Nephron (organoid): ENCODE data around the gene GUCD1.
"Not testable (repeated sequence)": the region's sequence is repeated elsewhere in the genome, so short reads cannot be mapped to it uniquely, and the experiment has no call there.

ENCODE experiments used
- H3K27ac Mint-ChIP-seq, 3 experiments: 2 replicates each; pipeline ENCODE4 v1.8.0; 2020; ENCODE audit warnings: mixed read lengths in 3 of 3, mild to moderate bottlenecking in 2 of 3, moderate library complexity in 1 of 3
- H3K27me3 Mint-ChIP-seq: 2 replicates; pipeline ENCODE4 v1.8.0; 2021; ENCODE audit warnings: low read depth, mild to moderate bottlenecking, moderate library complexity, mixed read lengths
- H3K36me3 Mint-ChIP-seq: 2 replicates; pipeline ENCODE4 v1.8.0; 2020; ENCODE audit warnings: low read depth, mixed read lengths
- H3K4me1 Mint-ChIP-seq: 2 replicates; pipeline ENCODE4 v1.8.0; 2020; ENCODE audit warnings: mixed read lengths
- H3K4me3 Mint-ChIP-seq, 3 experiments: 2 replicates each; pipeline ENCODE4 v1.8.0; 2020; ENCODE audit warnings: mild to moderate bottlenecking in 3 of 3, mixed read lengths in 3 of 3, moderate library complexity in 2 of 3
- H3K9me3 Mint-ChIP-seq: 2 replicates; pipeline ENCODE4 v1.8.0; 2020; ENCODE audit warnings: mixed read lengths
- CTCF ChIP-seq, 3 experiments: fragments of 200-600 bp; sonication (generic); IDR thresholded peaks; one replicate each; pipeline ENCODE4 v1.5.0; 2021; ENCODE audit warnings: antibody characterized with exemption in 3 of 3; ENCODE audit not compliant: unreplicated experiment in 3 of 3

Gene GUCD1

GRCh38 chr22:24540470-24540869, 14.5 kb downstream of the GUCD1 start:
- Mint-ChIP-seq H3K4me3 (no peak overlapping the region), H3K36me3 (peaks cover 31% of the 10 kb centered on the region), H3K9me3 (no peaks in the 10 kb centered on the region), H3K27me3 (no peaks in the 10 kb centered on the region), H3K27ac (peak overlapping the region in 1 of 3 experiments; percentile 12), H3K4me1 (peaks cover 17% of the 10 kb centered on the region)
- TF ChIP-seq CTCF (IDR thresholded peaks at IDR 0.05; ENCODE audit: unreplicated experiment in 3 of 3) = no peak

GRCh38 chr22:24536089-24536488, 18.8 kb downstream of the GUCD1 start:
- Mint-ChIP-seq H3K36me3 (peaks cover 19% of the 10 kb centered on the region), H3K27me3 (no peaks in the 10 kb centered on the region)
- no peak for TF ChIP-seq CTCF (IDR thresholded peaks at IDR 0.05; ENCODE audit: unreplicated experiment in 3 of 3)

GRCh38 chr22:24535348-24535747, 19.6 kb downstream of the GUCD1 start:
- no peak overlapping the region for H3K27ac Mint-ChIP-seq
- peaks cover 4% of the 10 kb centered on the region for H3K4me1 Mint-ChIP-seq
- no peaks in the 10 kb centered on the region for H3K9me3 Mint-ChIP-seq
- H3K36me3 Mint-ChIP-seq = peaks cover 12% of the 10 kb centered on the region
- no peak overlapping the region for H3K4me3 Mint-ChIP-seq
- peaks cover 3% of the 10 kb centered on the region for H3K27me3 Mint-ChIP-seq
- no peak for TF ChIP-seq CTCF (IDR thresholded peaks at IDR 0.05; ENCODE audit: unreplicated experiment in 3 of 3)

More at GRCh38 chr22:24536089-24536488, 18.8 kb downstream of the GUCD1 start:
- H3K27ac Mint-ChIP-seq = no peak overlapping the region
- H3K4me1 Mint-ChIP-seq = peaks cover 11% of the 10 kb centered on the region
- no peak overlapping the region for H3K4me3 Mint-ChIP-seq
- no peaks in the 10 kb centered on the region for H3K9me3 Mint-ChIP-seq

GRCh38 chr22:24532075-24532474, 22.9 kb downstream of the GUCD1 start:
- H3K27ac Mint-ChIP-seq = no peak overlapping the region
- peaks cover 3% of the 10 kb centered on the region for H3K27me3 Mint-ChIP-seq

GRCh38 chr22:24530968-24531367, 24.0 kb downstream of the GUCD1 start:
- not testable (repeated sequence) for H3K36me3 Mint-ChIP-seq, H3K4me3 Mint-ChIP-seq, H3K9me3 Mint-ChIP-seq, H3K4me1 Mint-ChIP-seq, H3K27me3 Mint-ChIP-seq, H3K27ac Mint-ChIP-seq

More at GRCh38 chr22:24532075-24532474, 22.9 kb downstream of the GUCD1 start:
- no peak overlapping the region for H3K4me3 Mint-ChIP-seq
- no peak for TF ChIP-seq CTCF (IDR thresholded peaks at IDR 0.05; ENCODE audit: unreplicated experiment in 3 of 3)
- H3K9me3 Mint-ChIP-seq = no peaks in the 10 kb centered on the region
- H3K4me1 Mint-ChIP-seq = no peaks in the 10 kb centered on the region
- no peaks in the 10 kb centered on the region for H3K36me3 Mint-ChIP-seq

GRCh38 chr22:24529898-24530297, 25.0 kb downstream of the GUCD1 start:
- no peak overlapping the region for H3K27ac Mint-ChIP-seq
- TF ChIP-seq CTCF (IDR thresholded peaks at IDR 0.05; ENCODE audit: unreplicated experiment in 3 of 3) = no peak

More at GRCh38 chr22:24529898-24530297, 25.0 kb downstream of the GUCD1 start:
- no peaks in the 10 kb centered on the region for H3K36me3 Mint-ChIP-seq
- no peaks in the 10 kb centered on the region for H3K9me3 Mint-ChIP-seq
- no peak overlapping the region for H3K4me3 Mint-ChIP-seq
- no peaks in the 10 kb centered on the region for H3K4me1 Mint-ChIP-seq
- H3K27me3 Mint-ChIP-seq = peaks cover 3% of the 10 kb centered on the region
